GM23338 (cell line): ENCODE measurements around the gene TIMM17B.

ENCODE experiments used
- CREB1 ChIP-seq: fragments of 250-450 bp; sonication (Bioruptor Pico); IDR thresholded peaks from 2 replicates; pipeline ENCODE4 v1.5.0; 2020; ENCODE audit warnings: low read depth, mild to moderate bottlenecking, moderate library complexity
- CTCF ChIP-seq, 2 experiments: fragments of 200-600 bp in 1 of 2; sonication (generic) in 1 of 2; conservative IDR thresholded peaks; 2 replicates each; pipeline versions ENCODE4 v1.5.1 to v1.6.1; 2016 to 2017; ENCODE audit warnings: antibody characterized with exemption in 2 of 2, low read depth in 2 of 2, mild to moderate bottlenecking in 2 of 2, moderate library complexity in 1 of 2
- ETS1 ChIP-seq: IDR thresholded peaks from 2 replicates; pipeline ENCODE4 v1.6.1; 2016; ENCODE audit warnings: antibody characterized with exemption
- EZH2 ChIP-seq: fragments of 200-600 bp; sonication (generic); IDR thresholded peaks from one replicate; pipeline ENCODE4 v1.8.0; 2017; ENCODE audit warnings: antibody characterized with exemption, mild to moderate bottlenecking, low read depth; ENCODE audit not compliant: unreplicated experiment
- EZH2phosphoT487 ChIP-seq: fragments of 200-600 bp; sonication (generic); IDR thresholded peaks from one replicate; pipeline ENCODE4 v1.8.1; 2018; ENCODE audit warnings: antibody characterized with exemption; ENCODE audit not compliant: unreplicated experiment
- JUNB ChIP-seq: IDR thresholded peaks from one replicate; pipeline ENCODE4 v1.6.1; 2016; ENCODE audit warnings: antibody characterized with exemption; ENCODE audit not compliant: unreplicated experiment
- NANOG ChIP-seq: IDR thresholded peaks from 2 replicates; pipeline ENCODE4 v1.6.1; 2016; ENCODE audit warnings: antibody characterized with exemption, borderline replicate concordance
- POLR2AphosphoS5 ChIP-seq: IDR thresholded peaks from 2 replicates; pipeline ENCODE4 v1.6.1; 2016; ENCODE audit warnings: antibody characterized with exemption, low read depth
- REST ChIP-seq: IDR thresholded peaks from one replicate; pipeline ENCODE4 v1.6.1; 2018; ENCODE audit warnings: antibody characterized with exemption; ENCODE audit not compliant: unreplicated experiment
- STAT1 ChIP-seq: IDR thresholded peaks from one replicate; pipeline ENCODE4 v1.6.1; 2016; ENCODE audit warnings: antibody characterized with exemption; ENCODE audit not compliant: unreplicated experiment
- ZNF114 ChIP-seq: fragments of 250-450 bp; sonication (Bioruptor Pico); IDR thresholded peaks from 2 replicates; pipeline ENCODE4 v1.5.0; 2020; ENCODE audit warnings: mild to moderate bottlenecking, moderate library complexity
- ZNF331 ChIP-seq: fragments of 250-450 bp; sonication (Bioruptor Pico); IDR thresholded peaks from 2 replicates; pipeline ENCODE4 v1.5.0; 2020; ENCODE audit warnings: low read depth, mild to moderate bottlenecking, moderate library complexity
- ZNF462 ChIP-seq: fragments of 250-450 bp; sonication (Bioruptor Pico); IDR thresholded peaks from 2 replicates; pipeline ENCODE4 v1.5.0; 2020; ENCODE audit warnings: mild to moderate bottlenecking, moderate library complexity

GRCh38 chrX:48913605-48914366 is 16.2 kb upstream of the TIMM17B start:
- TF ChIP-seq CTCF (conservative IDR thresholded peaks at IDR 0.05; ENCODE audit: low read depth in 2 of 2) (no peak), EZH2phosphoT487 (no peak), ZNF331 (CRISPR knock-in tag) (no peak), CREB1 (no peak), POLR2AphosphoS5 (no peak), JUNB (no peak), EZH2 (no peak), STAT1 (no peak), ETS1 (no peak), REST (no peak), ZNF114 (CRISPR knock-in tag) (no peak), NANOG (no peak), ZNF462 (CRISPR knock-in tag) (no peak)
